Gastroesophageal sphincter (tissue), 3 donors: ENCODE data around the gene GADD45A.

Experiments used
- CTCF ChIP-seq, 4 experiments: fragments of 200-600 bp in 2 of 4; fragments of 450-650 bp in 2 of 4; sonication (generic) in 1 of 4; IDR thresholded peaks; one replicate each; pipeline ENCODE4 v1.5.1; 2017 to 2019; ENCODE audit warnings: antibody characterized with exemption in 4 of 4, mild to moderate bottlenecking in 2 of 4, moderate library complexity in 2 of 4
- EP300 ChIP-seq: sonication (generic); formaldehyde crosslinking; IDR thresholded peaks from one replicate; pipeline ENCODE4 v1.6.1; 2017; ENCODE audit warnings: antibody characterized with exemption, mild to moderate bottlenecking
- POLR2A ChIP-seq, 2 donors: fragments of 450-650 bp; IDR thresholded peaks; one replicate each; pipeline ENCODE4 v1.6.1; 2017; ENCODE audit warnings: antibody characterized with exemption in 2 of 2, mild to moderate bottlenecking in 2 of 2, moderate library complexity in 1 of 2

DNA sequence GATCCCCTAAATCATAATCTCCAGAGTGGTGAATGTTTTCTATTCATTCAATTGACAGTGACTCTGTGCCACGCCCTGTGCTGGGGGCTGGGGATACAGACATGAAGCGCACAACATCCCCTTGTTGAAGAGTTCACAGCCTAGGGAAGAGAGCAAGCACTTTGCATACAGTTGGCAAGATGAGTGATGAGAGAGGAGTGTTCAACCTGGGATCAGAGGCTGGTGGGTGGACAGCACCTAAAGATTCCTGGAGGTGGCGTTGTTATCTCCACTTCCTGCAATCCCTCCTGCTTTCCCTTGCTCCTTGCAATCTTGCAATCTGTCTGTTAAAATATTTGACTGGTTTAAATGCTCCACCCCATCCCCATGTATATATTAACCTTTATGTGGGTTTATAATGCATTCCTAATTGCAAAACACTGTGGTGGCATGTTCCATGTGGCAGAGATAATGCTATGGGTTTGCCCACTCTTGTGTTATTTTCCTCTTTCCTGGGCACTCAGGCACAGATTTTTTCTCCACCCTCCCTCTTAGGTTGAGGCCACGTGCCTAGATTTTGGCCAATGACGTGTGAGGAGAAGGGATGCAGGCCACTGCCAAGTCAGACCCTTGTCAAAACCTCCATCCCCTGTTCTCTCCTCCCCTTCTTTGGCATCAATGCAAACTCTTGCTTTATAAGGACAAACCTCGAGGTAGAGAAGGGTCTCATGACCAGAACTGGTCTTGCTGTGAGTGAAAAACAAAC, 36.2 kb upstream of the GADD45A start:
- TF ChIP-seq CTCF (IDR thresholded peaks at IDR 0.05), result no peak
- TF ChIP-seq POLR2A (IDR thresholded peaks at IDR 0.05), result no peak
- no peak for TF ChIP-seq EP300
